Stimulated activated CD8-positive, alpha-beta memory T cell treated with anti-CD3 and anti-CD28 coated beads, Interleukin-12 subunit alpha, Interleukin-12 subunit beta, amount 100 ng/mL, for 1 hour (primary cell): ENCODE measurements around the gene PDCD2.
"Not testable (repeated sequence)": the region's sequence is repeated elsewhere in the genome, so short reads cannot be mapped to it uniquely, and the experiment has no call there.

Experiments
- DNase-seq: peaks from one replicate; pipeline ENCODE4 v3.0.0-alpha.2; 2020; ENCODE audit warnings: low read depth

PDCD2 gene

GRCh38 chr6:170584181-170584953 is at the start of gene PDCD2:
Gene PDCD2 (minus strand): TSS chr6:170584637. CDS start chr6:170584581, 56 bp downstream.
- DNase-seq = peak; percentile 84

- not testable (repeated sequence) for DNase-seq
Observed at GRCh38 chr6:170616020-170616554, 31.6 kb upstream of the PDCD2 start.

GRCh38 chr6:170612256-170612804 is 27.9 kb upstream of the PDCD2 start:
- not testable (repeated sequence) for DNase-seq

GRCh38 chr6:170609225-170609624 is 24.8 kb upstream of the PDCD2 start:
- not testable (repeated sequence) for DNase-seq

- DNase-seq = no peak
Observed at GRCh38 chr6:170605574-170606259, 21.3 kb upstream of the PDCD2 start.

GRCh38 chr6:170597278-170597677 is 12.8 kb upstream of the PDCD2 start:
- DNase-seq = no peak

GRCh38 chr6:170596426-170596825 is 12.0 kb upstream of the PDCD2 start:
- no peak for DNase-seq

GRCh38 chr6:170590725-170591124 is 6.3 kb upstream of the PDCD2 start:
- no peak for DNase-seq

- no peak for DNase-seq
Observed at GRCh38 chr6:170584954-170585498, 589 bp upstream of the PDCD2 start.

GRCh38 chr6:170583756-170584180 is 669 bp downstream of the PDCD2 start:
- no peak for DNase-seq

GRCh38 chr6:170578909-170579308 is 5.5 kb downstream of the PDCD2 start:
- DNase-seq = no peak

GRCh38 chr6:170575250-170575649 is 9.2 kb downstream of the PDCD2 start:
- DNase-seq = no peak

GRCh38 chr6:170572704-170573466 is 11.6 kb downstream of the PDCD2 start:
- no peak for DNase-seq

- no peak for DNase-seq
Observed at GRCh38 chr6:170564936-170565530, 19.4 kb downstream of the PDCD2 start.

GRCh38 chr6:170561555-170561954 is 22.9 kb downstream of the PDCD2 start:
- no peak for DNase-seq

GRCh38 chr6:170555305-170555704 is 29.1 kb downstream of the PDCD2 start:
- DNase-seq = no peak

GRCh38 chr6:170554796-170555137 is 29.7 kb downstream of the PDCD2 start:
- no peak for DNase-seq

- DNase-seq = peak; percentile 94
Observed at GRCh38 chr6:170554013-170554795, 30.2 kb downstream of the PDCD2 start, which contains the start of gene TBP. Gene TBP (plus strand): TSS chr6:170554369. CDS start chr6:170557030, 2,661 bp downstream.

GRCh38 chr6:170553534-170554012 is 30.9 kb downstream of the PDCD2 start:
- peak; percentile 2 for DNase-seq
